HEK293 (cell line): ENCODE measurements around the gene WDR7.

Experiments used
- CTCF ChIA-PET: fragments of 350-600 bp; formaldehyde crosslinking; extraction: SDS; loops from one replicate; lab custom pipeline; 2021; ENCODE audit warnings: antibody characterized with exemption; lab: Yijun Ruan, JAX
- POLR2A ChIA-PET: fragments of 300-600 bp; formaldehyde crosslinking; extraction: SDS; loops from one replicate; lab custom pipeline; 2020; ENCODE audit warnings: antibody characterized with exemption, inconsistent platforms; lab: Yijun Ruan, JAX
- H3K27ac ChIP-seq: fragments of 200-500 bp; sonication (Bioruptor generic); 2 replicates; pipeline ENCODE4 v1.5.1; 2014; ENCODE audit warnings: low read depth, low read length, control low read depth, inconsistent platforms; ENCODE audit errors: extremely low read depth
- H3K36me3 ChIP-seq, 2 experiments: fragments of 200-500 bp in 1 of 2; sonication (Bioruptor generic) in 1 of 2; 1 replicate in 1 of 2; 2 replicates in 1 of 2; pipeline ENCODE4 v1.5.1; 2014 to 2017; ENCODE audit warnings: inconsistent platforms in 2 of 2, low read length in 2 of 2; ENCODE audit not compliant: control insufficient read depth in 2 of 2, insufficient read depth in 1 of 2
- H3K4me1 ChIP-seq: fragments of 200-500 bp; sonication (Bioruptor generic); 2 replicates; pipeline ENCODE4 v1.5.1; 2014; ENCODE audit warnings: mild to moderate bottlenecking, low read length, inconsistent platforms; ENCODE audit not compliant: control insufficient read depth, insufficient read depth
- H3K4me3 ChIP-seq: 2 replicates; pipeline ENCODE4 v1.5.1; 2011; ENCODE audit warnings: low read depth, mild to moderate bottlenecking, control low read depth, low read length, moderate library complexity
- H3K9me3 ChIP-seq: fragments of 200-500 bp; sonication (Bioruptor generic); 2 replicates; pipeline ENCODE4 v1.5.1; 2014; ENCODE audit warnings: low read depth, low read length, inconsistent platforms; ENCODE audit not compliant: control insufficient read depth, insufficient read depth
- KLF7 ChIP-seq: fragments of 450-650 bp; formaldehyde crosslinking; IDR thresholded peaks from 2 replicates; pipeline ENCODE4 v1.5.1; 2016; ENCODE audit warnings: missing biosample characterization, missing genetic modification characterization, borderline replicate concordance
- KLF9 ChIP-seq: fragments of 450-650 bp; formaldehyde crosslinking; IDR thresholded peaks from 2 replicates; pipeline ENCODE4 v1.5.1; 2016; ENCODE audit warnings: missing biosample characterization, missing genetic modification characterization, low read depth
- PRDM1 ChIP-seq: fragments of 450-650 bp; formaldehyde crosslinking; IDR thresholded peaks from 2 replicates; pipeline ENCODE4; 2016; ENCODE audit warnings: missing biosample characterization, missing genetic modification characterization
- RBAK ChIP-seq: fragments of 450-650 bp; formaldehyde crosslinking; IDR thresholded peaks from 2 replicates; pipeline ENCODE4 v1.5.1; 2016; ENCODE audit warnings: missing biosample characterization, missing genetic modification characterization
- SALL2 ChIP-seq: fragments of 450-650 bp; formaldehyde crosslinking; IDR thresholded peaks from 2 replicates; pipeline ENCODE4 v1.5.0; 2017; ENCODE audit warnings: missing biosample characterization, mild to moderate bottlenecking, missing genetic modification characterization, borderline replicate concordance
- ZBTB48 ChIP-seq: fragments of 450-650 bp; formaldehyde crosslinking; IDR thresholded peaks from 2 replicates; pipeline ENCODE4 v1.5.1; 2016; ENCODE audit warnings: missing biosample characterization, missing genetic modification characterization
- ZNF157 ChIP-seq: fragments of 450-650 bp; formaldehyde crosslinking; IDR thresholded peaks from 2 replicates; pipeline ENCODE4 v1.5.1; 2016; ENCODE audit warnings: missing biosample characterization, missing genetic modification characterization
- ZNF169 ChIP-seq: fragments of 450-650 bp; formaldehyde crosslinking; IDR thresholded peaks from 2 replicates; pipeline ENCODE4 v1.5.1; 2016; ENCODE audit warnings: missing biosample characterization, missing genetic modification characterization
- ZNF239 ChIP-seq: fragments of 450-650 bp; formaldehyde crosslinking; IDR thresholded peaks from 2 replicates; pipeline ENCODE4 v1.5.1; 2016; ENCODE audit warnings: missing biosample characterization, missing genetic modification characterization
- ZNF302 ChIP-seq: fragments of 450-650 bp; formaldehyde crosslinking; IDR thresholded peaks from 2 replicates; pipeline ENCODE4 v1.5.1; 2016; ENCODE audit warnings: missing biosample characterization, missing genetic modification characterization, low read depth
- ZNF341 ChIP-seq: fragments of 450-650 bp; formaldehyde crosslinking; IDR thresholded peaks from 2 replicates; pipeline ENCODE4; 2016; ENCODE audit warnings: low read depth, missing biosample characterization, missing genetic modification characterization
- ZNF394 ChIP-seq: fragments of 450-650 bp; formaldehyde crosslinking; IDR thresholded peaks from 2 replicates; pipeline ENCODE4 v1.5.1; 2016; ENCODE audit warnings: missing biosample characterization, missing genetic modification characterization, mild to moderate bottlenecking, moderate library complexity, borderline replicate concordance
- ZNF501 ChIP-seq: fragments of 450-650 bp; formaldehyde crosslinking; IDR thresholded peaks from 2 replicates; pipeline ENCODE4 v1.5.1; 2016; ENCODE audit warnings: missing biosample characterization, missing genetic modification characterization
- ZNF530 ChIP-seq: fragments of 450-650 bp; formaldehyde crosslinking; IDR thresholded peaks from 2 replicates; pipeline ENCODE4 v1.5.1; 2016; ENCODE audit warnings: low read depth, missing biosample characterization, missing genetic modification characterization
- ZNF549 ChIP-seq: fragments of 450-650 bp; IDR thresholded peaks from 2 replicates; pipeline ENCODE4 v1.5.1; 2018; ENCODE audit warnings: missing biosample characterization, missing genetic modification characterization, mild to moderate bottlenecking, inconsistent platforms, moderate library complexity
- ZNF664 ChIP-seq: fragments of 450-650 bp; formaldehyde crosslinking; IDR thresholded peaks from 2 replicates; pipeline ENCODE4 v1.5.1; 2016; ENCODE audit warnings: missing biosample characterization, missing genetic modification characterization
- ZNF777 ChIP-seq: fragments of 450-650 bp; formaldehyde crosslinking; IDR thresholded peaks from 2 replicates; pipeline ENCODE4 v1.5.1; 2017; ENCODE audit warnings: missing biosample characterization, missing genetic modification characterization, borderline replicate concordance
- ZNF785 ChIP-seq: fragments of 450-650 bp; formaldehyde crosslinking; IDR thresholded peaks from 2 replicates; pipeline ENCODE4 v1.5.1; 2016; ENCODE audit warnings: missing biosample characterization, missing genetic modification characterization
- ZNF830 ChIP-seq: fragments of 450-650 bp; IDR thresholded peaks from 2 replicates; pipeline ENCODE4 v1.5.0; 2018; ENCODE audit warnings: missing biosample characterization, missing genetic modification characterization, low read depth, mild to moderate bottlenecking, moderate library complexity
- ZSCAN30 ChIP-seq: fragments of 450-650 bp; IDR thresholded peaks from 2 replicates; pipeline ENCODE4 v1.5.1; 2018; ENCODE audit warnings: missing biosample characterization, mild to moderate bottlenecking, missing genetic modification characterization, moderate library complexity
- TF ChIP-seq, protein P1 (sequence below): fragments of 450-650 bp; formaldehyde crosslinking; IDR thresholded peaks from 2 replicates; pipeline ENCODE4 v1.5.1; 2016; ENCODE audit warnings: missing biosample characterization, missing genetic modification characterization, low read depth
- TF ChIP-seq, protein P2 (sequence below): fragments of 450-650 bp; formaldehyde crosslinking; optimal IDR thresholded peaks from 2 replicates; pipeline ENCODE3; 2016; ENCODE audit warnings: missing biosample characterization, mild to moderate bottlenecking, missing genetic modification characterization
- TF ChIP-seq, protein P3 (sequence below): fragments of 450-650 bp; formaldehyde crosslinking; IDR thresholded peaks from 2 replicates; pipeline ENCODE4 v1.5.1; 2017; ENCODE audit warnings: missing biosample characterization, missing genetic modification characterization
- TF ChIP-seq, protein P4 (sequence below): fragments of 450-650 bp; formaldehyde crosslinking; IDR thresholded peaks from 2 replicates; pipeline ENCODE4 v1.5.1; 2017; ENCODE audit warnings: missing biosample characterization, missing genetic modification characterization

The WDR7 gene

DNA sequence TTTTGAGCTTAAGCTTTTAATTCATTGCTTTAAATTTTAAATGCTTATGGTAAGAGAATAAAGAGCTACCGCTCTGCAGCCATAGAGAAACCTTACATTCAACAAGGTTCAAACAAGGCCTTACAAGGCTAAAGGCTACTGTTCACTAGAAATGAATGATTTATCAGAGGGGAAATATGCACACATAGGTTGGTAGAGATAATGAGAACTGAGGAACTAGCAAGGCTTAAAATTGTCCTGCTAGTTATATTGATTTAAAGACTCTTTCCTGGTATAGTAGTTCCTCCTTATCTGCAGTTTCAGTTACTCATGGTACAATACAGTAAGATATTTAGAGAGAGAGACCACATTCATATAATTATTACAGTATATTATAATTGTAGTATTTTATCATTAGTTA is 193.4 kb downstream of the WDR7 start:
- TF ChIP-seq, protein P1, sequence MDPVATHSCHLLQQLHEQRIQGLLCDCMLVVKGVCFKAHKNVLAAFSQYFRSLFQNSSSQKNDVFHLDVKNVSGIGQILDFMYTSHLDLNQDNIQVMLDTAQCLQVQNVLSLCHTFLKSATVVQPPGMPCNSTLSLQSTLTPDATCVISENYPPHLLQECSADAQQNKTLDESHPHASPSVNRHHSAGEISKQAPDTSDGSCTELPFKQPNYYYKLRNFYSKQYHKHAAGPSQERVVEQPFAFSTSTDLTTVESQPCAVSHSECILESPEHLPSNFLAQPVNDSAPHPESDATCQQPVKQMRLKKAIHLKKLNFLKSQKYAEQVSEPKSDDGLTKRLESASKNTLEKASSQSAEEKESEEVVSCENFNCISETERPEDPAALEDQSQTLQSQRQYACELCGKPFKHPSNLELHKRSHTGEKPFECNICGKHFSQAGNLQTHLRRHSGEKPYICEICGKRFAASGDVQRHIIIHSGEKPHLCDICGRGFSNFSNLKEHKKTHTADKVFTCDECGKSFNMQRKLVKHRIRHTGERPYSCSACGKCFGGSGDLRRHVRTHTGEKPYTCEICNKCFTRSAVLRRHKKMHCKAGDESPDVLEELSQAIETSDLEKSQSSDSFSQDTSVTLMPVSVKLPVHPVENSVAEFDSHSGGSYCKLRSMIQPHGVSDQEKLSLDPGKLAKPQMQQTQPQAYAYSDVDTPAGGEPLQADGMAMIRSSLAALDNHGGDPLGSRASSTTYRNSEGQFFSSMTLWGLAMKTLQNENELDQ (tag by site-specific recombination): no peak
- TF ChIP-seq ZNF777 (no peak), RBAK (no peak), SALL2 (tag by site-specific recombination) (no peak), ZNF302 (no peak), ZBTB48 (tag by site-specific recombination) (no peak)
- TF ChIP-seq, protein P2, sequence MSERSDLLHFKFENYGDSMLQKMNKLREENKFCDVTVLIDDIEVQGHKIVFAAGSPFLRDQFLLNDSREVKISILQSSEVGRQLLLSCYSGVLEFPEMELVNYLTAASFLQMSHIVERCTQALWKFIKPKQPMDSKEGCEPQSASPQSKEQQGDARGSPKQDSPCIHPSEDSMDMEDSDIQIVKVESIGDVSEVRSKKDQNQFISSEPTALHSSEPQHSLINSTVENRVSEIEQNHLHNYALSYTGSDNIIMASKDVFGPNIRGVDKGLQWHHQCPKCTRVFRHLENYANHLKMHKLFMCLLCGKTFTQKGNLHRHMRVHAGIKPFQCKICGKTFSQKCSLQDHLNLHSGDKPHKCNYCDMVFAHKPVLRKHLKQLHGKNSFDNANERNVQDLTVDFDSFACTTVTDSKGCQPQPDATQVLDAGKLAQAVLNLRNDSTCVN (tag by site-specific recombination): no peak
- TF ChIP-seq, protein P3, sequence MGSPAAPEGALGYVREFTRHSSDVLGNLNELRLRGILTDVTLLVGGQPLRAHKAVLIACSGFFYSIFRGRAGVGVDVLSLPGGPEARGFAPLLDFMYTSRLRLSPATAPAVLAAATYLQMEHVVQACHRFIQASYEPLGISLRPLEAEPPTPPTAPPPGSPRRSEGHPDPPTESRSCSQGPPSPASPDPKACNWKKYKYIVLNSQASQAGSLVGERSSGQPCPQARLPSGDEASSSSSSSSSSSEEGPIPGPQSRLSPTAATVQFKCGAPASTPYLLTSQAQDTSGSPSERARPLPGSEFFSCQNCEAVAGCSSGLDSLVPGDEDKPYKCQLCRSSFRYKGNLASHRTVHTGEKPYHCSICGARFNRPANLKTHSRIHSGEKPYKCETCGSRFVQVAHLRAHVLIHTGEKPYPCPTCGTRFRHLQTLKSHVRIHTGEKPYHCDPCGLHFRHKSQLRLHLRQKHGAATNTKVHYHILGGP (tag by site-specific recombination): no peak
- H3K27ac ChIP-seq: no peak overlapping the region
- ChIA-PET POLR2A (no interaction called here), CTCF (no interaction called here)
- H3K4me1 ChIP-seq: no peaks in the 10 kb centered on the region
- no peaks in the 10 kb centered on the region for H3K9me3 ChIP-seq
- no peaks in the 10 kb centered on the region for H3K36me3 ChIP-seq
- H3K4me3 ChIP-seq: no peak overlapping the region

DNA sequence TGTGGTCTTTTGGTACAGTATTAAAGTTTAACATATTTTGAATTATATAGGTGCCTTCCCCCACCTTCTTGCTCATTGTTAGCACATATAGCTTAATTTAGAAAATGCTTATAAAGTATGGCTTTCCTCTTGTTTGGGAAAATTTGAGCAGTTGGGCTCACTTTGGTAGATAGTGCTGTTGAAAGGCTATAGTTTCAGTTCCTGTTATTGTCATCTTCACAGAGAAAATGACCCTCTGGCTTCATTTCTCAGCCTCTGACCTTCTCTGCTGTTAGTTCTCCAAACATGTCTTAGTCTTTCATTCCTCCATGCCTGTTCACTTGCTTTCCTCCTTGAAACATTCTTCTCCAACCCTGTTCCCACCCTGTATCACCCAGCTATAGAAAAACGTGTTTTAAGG is 200.6 kb downstream of the WDR7 start:
- Histone ChIP-seq H3K27ac (no peak overlapping the region), H3K4me1 (no peaks in the 10 kb centered on the region), H3K9me3 (no peaks in the 10 kb centered on the region), H3K36me3 (no peaks in the 10 kb centered on the region), H3K4me3 (no peak overlapping the region)
- ChIA-PET POLR2A (no interaction called here), CTCF (interaction anchor here (0.6 to 1.2 kb wide), 3 partner anchors 17 to 363 kb away, joined by 3 to 5 read pairs (median 3); no protein-coding TSS in a partner anchor)
- TF ChIP-seq ZNF239 (tag by site-specific recombination): no peak
- TF ChIP-seq RBAK: no peak
- no peak for TF ChIP-seq ZNF394
- no peak for TF ChIP-seq ZNF341 (tag by site-specific recombination)
- no peak for TF ChIP-seq ZNF830 (tag by site-specific recombination)
- TF ChIP-seq, protein P4, sequence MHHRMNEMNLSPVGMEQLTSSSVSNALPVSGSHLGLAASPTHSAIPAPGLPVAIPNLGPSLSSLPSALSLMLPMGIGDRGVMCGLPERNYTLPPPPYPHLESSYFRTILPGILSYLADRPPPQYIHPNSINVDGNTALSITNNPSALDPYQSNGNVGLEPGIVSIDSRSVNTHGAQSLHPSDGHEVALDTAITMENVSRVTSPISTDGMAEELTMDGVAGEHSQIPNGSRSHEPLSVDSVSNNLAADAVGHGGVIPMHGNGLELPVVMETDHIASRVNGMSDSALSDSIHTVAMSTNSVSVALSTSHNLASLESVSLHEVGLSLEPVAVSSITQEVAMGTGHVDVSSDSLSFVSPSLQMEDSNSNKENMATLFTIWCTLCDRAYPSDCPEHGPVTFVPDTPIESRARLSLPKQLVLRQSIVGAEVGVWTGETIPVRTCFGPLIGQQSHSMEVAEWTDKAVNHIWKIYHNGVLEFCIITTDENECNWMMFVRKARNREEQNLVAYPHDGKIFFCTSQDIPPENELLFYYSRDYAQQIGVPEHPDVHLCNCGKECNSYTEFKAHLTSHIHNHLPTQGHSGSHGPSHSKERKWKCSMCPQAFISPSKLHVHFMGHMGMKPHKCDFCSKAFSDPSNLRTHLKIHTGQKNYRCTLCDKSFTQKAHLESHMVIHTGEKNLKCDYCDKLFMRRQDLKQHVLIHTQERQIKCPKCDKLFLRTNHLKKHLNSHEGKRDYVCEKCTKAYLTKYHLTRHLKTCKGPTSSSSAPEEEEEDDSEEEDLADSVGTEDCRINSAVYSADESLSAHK (tag by site-specific recombination): no peak
- no peak for TF ChIP-seq ZNF157
- no peak for TF ChIP-seq ZNF785 (tag by site-specific recombination)
- TF ChIP-seq ZNF530: no peak
- TF ChIP-seq ZNF169: no peak
- TF ChIP-seq KLF9: no peak
- no peak for TF ChIP-seq ZSCAN30
- no peak for TF ChIP-seq ZNF664
- TF ChIP-seq ZNF501 (tag by site-specific recombination): no peak
- TF ChIP-seq PRDM1 (tag by site-specific recombination): no peak
- no peak for TF ChIP-seq ZNF549 (tag by site-specific recombination)
- no peak for TF ChIP-seq KLF7 (tag by site-specific recombination)
- TF ChIP-seq, all 188 proteins: peak for 0
